ENCODE measurements around the gene RBFOX2. TPM values are rescaled to one million over a fixed set of nuclear protein-coding genes. Genes with fewer than 3 reads are reported as not detected.

Gene RBFOX2
- total and polyA plus RNA-seq, 10 of the 15 experiments (the other 5 are each of a cell fraction or from before 2014, with no cell fraction given), result 0.01 to 2.7 (median 0.17) TPM; not detected in 4

- no peak for TF ChIP-seq ELK1 (IDR thresholded peaks at IDR 0.05; ENCODE audit: low read depth, low read length)
- no peak for TF ChIP-seq ASH2L (IDR thresholded peaks at IDR 0.05; ENCODE audit: borderline replicate concordance, low read depth)
Measured at GRCh38 chr22:35991168-35991567, 37.5 kb downstream of the RBFOX2 start (continued).

- no peaks in the 10 kb centered on the region; a peak in 1 of 4 replicates for H3K27me3 ChIP-seq (replicated peaks in 1 of 2; ENCODE audit: control insufficient read depth in 2 of 2, insufficient read depth in 2 of 2, low read length in 1 of 2)
- RAD21 ChIA-PET (ENCODE audit: unreplicated experiment), result no interaction called here
- no peaks in the 10 kb centered on the region for H3K36me3 ChIP-seq (ENCODE audit: control insufficient read depth in 2 of 2, insufficient read depth in 2 of 2, low read length in 1 of 2)
- H3K27ac ChIP-seq (ENCODE audit: control insufficient read depth, insufficient read depth), result no peak overlapping the region
- intact Hi-C loops (cut with micrococcal nuclease; ENCODE audit: unreplicated experiment), result no loop called here
- H2AFZ ChIP-seq (ENCODE audit: control insufficient read depth, low read depth, low read length), result no peak overlapping the region
- no peaks in the 10 kb centered on the region for H3K4me1 ChIP-seq (ENCODE audit: control insufficient read depth, insufficient read depth, low read length)
- ATAC-seq (no peak), DNase-seq (ENCODE audit: low read depth, low spot score) (no peak), FAIRE-seq (no peak)
- no peak overlapping the region for H3K9ac ChIP-seq (ENCODE audit: control insufficient read depth, insufficient read depth, low read length)
- SMC1A ChIA-PET (ENCODE audit: uncharacterized antibody, unreplicated experiment), result no interaction called here
- TF ChIP-seq POU2F2 (IDR thresholded peaks at IDR 0.05; ENCODE audit: borderline replicate concordance, low read depth, low read length) (no peak), NFYA (IDR thresholded peaks at IDR 0.05; ENCODE audit: borderline replicate concordance, low read depth, low read length) (no peak)
- H4K20me1 ChIP-seq (ENCODE audit: control insufficient read depth, insufficient read depth), result no peaks in the 10 kb centered on the region
- CTCF ChIA-PET, result interaction anchor here (1.0 kb wide), 1 partner anchor 78 kb away, joined by 4 read pairs; no protein-coding TSS in a partner anchor
- no peaks in the 10 kb centered on the region for H3K79me2 ChIP-seq (ENCODE audit: control insufficient read depth, insufficient read depth, low read length)
- WGBS (ENCODE audit: insufficient coverage, insufficient replicate concordance, low lambda C conversion rate, missing lambda C conversion rate), result 38% methylated on average over 4 of the region's 4 CpGs
- H3K4me3 ChIP-seq, result no peak overlapping the region
- POLR2A ChIA-PET, result no interaction called here
- in situ Hi-C loops (cut with MboI), result no loop called here
- H3K4me2 ChIP-seq (ENCODE audit: control insufficient read depth, insufficient read depth), result no peak overlapping the region
- H3K9me3 ChIP-seq (replicated peaks; ENCODE audit: control insufficient read depth, insufficient read depth, low read length), result no peaks in the 10 kb centered on the region
- no TSS peak for BruUV-seq (replicated peaks)
Measured at GRCh38 chr22:35988030-35988429, 40.6 kb downstream of the RBFOX2 start.

- in situ Hi-C loops (cut with MboI) (no loop called here), intact Hi-C loops (cut with micrococcal nuclease; ENCODE audit: unreplicated experiment) (no loop called here)
- Histone ChIP-seq H3K27ac (ENCODE audit: control insufficient read depth, insufficient read depth) (no peak overlapping the region), H3K27me3 (replicated peaks in 1 of 2; ENCODE audit: control insufficient read depth in 2 of 2, insufficient read depth in 2 of 2, low read length in 1 of 2) (no peaks in the 10 kb centered on the region), H3K79me2 (ENCODE audit: control insufficient read depth, insufficient read depth, low read length) (no peaks in the 10 kb centered on the region), H3K4me3 (no peak overlapping the region), H3K4me2 (ENCODE audit: control insufficient read depth, insufficient read depth) (no peak overlapping the region), H3K9ac (ENCODE audit: control insufficient read depth, insufficient read depth, low read length) (no peak overlapping the region), H3K9me3 (replicated peaks; ENCODE audit: control insufficient read depth, insufficient read depth, low read length) (no peaks in the 10 kb centered on the region), H2AFZ (ENCODE audit: control insufficient read depth, low read depth, low read length) (no peak overlapping the region), H4K20me1 (ENCODE audit: control insufficient read depth, insufficient read depth) (no peaks in the 10 kb centered on the region), H3K4me1 (ENCODE audit: control insufficient read depth, insufficient read depth, low read length) (no peaks in the 10 kb centered on the region), H3K36me3 (ENCODE audit: control insufficient read depth in 2 of 2, insufficient read depth in 2 of 2, low read length in 1 of 2) (no peaks in the 10 kb centered on the region)
- FAIRE-seq (no peak), ATAC-seq (no peak), DNase-seq (ENCODE audit: low read depth, low spot score) (no peak)
- BruUV-seq (replicated peaks), result no TSS peak
- TF ChIP-seq ZNF207 (IDR thresholded peaks at IDR 0.05; ENCODE audit: borderline replicate concordance), result no peak
- TF ChIP-seq TCF7 (IDR thresholded peaks at IDR 0.05; ENCODE audit: borderline replicate concordance), result no peak
- TF ChIP-seq BRCA1 (IDR thresholded peaks at IDR 0.05; ENCODE audit: low read depth, low read length), result no peak
- no peak for TF ChIP-seq IRF5 (IDR thresholded peaks at IDR 0.05; ENCODE audit: borderline replicate concordance)
- TF ChIP-seq IRF3 (IDR thresholded peaks at IDR 0.05), result no peak
- TF ChIP-seq STAT1 (conservative IDR thresholded peaks at IDR 0.05), result no peak
- TF ChIP-seq SREBF1 (IDR thresholded peaks at IDR 0.05; ENCODE audit: low read length), result no peak
- no peak for TF ChIP-seq DPF2 (IDR thresholded peaks at IDR 0.05)
- TF ChIP-seq GATAD2B (conservative IDR thresholded peaks at IDR 0.05; ENCODE audit: low read depth), result no peak
- ChIA-PET CTCF (no interaction called here), SMC1A (ENCODE audit: uncharacterized antibody, unreplicated experiment) (no interaction called here), POLR2A (no interaction called here), RAD21 (ENCODE audit: unreplicated experiment) (no interaction called here)
- WGBS (ENCODE audit: insufficient coverage, insufficient replicate concordance, low lambda C conversion rate, missing lambda C conversion rate), result 0% methylated on average over 1 of the region's 1 CpG
Measured at GRCh38 chr22:35987487-35987886, 41.1 kb downstream of the RBFOX2 start.

All from GM12878 (cell line).